HG02571 (cell line): Measurements from ENCODE around the gene NFIB.

Experiments used
- ATAC-seq: cut with Tn5 transposase; IDR thresholded peaks from one replicate; pipeline ENCODE4 v1.9.1; 2021; ENCODE audit warnings: mild to moderate bottlenecking, moderate library complexity; ENCODE audit not compliant: unreplicated experiment

Gene NFIB

DNA sequence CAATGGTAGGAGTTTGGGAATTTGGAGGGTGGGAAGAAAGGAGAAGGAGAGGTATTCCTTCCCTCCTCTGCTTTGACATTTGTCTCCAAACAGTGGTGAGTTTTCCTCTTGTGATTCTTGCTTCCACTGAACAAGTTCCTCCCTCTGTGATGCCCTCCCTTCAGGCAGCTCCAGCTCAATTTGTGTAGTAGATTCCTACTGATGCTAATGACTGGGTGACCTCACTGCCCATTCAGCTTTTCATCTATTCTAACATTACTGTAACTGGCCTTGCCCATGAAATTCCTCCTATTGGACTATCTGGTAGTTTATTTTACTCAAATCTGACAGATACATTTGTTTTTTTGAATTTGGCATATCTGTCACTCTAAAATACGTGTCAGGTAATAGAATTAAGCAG is 121.4 kb downstream of the NFIB start:
- no peak for ATAC-seq

DNA sequence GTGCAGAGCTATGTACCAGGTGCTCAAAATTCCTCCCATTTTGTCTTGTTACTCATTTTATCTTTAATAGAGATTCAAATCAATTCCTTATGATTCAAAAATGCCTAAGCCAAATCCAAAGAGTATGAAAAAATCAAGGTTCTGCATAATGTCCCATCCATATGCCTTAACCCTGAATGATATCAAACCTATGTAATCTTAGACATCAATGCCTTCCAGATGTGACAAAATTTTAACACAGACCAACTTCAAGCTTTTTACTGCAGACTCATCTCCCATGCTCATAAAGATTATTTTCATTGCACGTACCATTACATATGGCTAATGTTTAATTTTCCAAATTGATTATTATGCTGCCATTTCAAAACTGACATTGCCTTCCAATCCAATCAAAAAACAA is 122.4 kb downstream of the NFIB start:
- ATAC-seq: no peak

DNA sequence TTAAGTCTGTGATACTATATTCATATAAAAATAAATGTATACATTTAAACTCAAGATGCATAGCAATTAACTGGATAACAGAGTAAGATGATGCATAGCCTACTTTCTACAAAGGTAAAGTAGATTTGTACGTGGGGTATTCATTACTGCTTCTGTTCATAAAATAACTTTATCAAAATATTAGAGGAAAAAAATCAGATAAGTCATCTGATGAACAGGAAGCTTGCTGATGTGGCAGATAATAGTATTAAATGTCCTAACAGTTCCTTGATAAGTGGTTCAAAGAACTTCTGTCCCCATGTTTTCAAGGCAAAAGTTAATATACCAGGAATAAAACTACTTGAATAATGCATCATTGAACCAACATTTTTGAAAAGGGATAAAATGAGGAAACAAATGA is 123.7 kb downstream of the NFIB start:
- no peak for ATAC-seq

DNA sequence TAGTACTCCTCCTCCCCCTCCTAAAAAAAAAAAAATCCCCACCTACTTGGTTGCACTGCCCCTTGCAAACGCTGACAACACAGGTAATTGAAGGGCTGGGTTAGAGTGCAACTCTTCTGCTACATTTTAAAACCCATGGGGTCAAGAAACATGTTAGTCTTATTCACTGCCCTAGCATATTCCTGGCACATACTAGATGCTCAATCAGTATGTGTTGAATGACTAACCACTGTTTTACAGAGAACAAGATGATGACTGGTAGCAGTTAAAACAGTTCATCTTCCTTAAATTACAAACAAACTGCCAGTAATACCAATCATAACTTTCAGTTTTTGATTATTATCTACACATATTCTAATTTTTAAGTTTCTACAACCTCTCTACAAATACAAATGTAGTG is 124.4 kb downstream of the NFIB start:
- ATAC-seq: no peak

DNA sequence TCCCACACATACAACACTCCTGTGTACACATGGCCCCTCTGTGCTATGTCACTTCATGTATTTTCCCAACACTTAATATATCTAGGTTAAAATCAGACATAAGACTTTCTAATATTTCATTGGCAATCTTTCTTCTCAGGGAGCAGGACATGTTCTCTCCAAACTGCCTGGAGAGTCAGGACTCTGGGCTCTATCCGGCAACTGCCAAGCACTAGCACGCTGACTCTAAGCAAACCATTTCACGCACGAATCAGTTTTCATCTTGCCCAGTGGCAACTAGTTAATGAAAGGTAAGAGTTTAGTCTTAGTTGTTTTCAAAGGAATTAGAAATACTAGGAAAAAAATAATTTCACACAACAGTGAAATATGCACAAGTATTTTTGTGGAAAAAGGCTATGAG is 124.8 kb downstream of the NFIB start:
- ATAC-seq: no peak

DNA sequence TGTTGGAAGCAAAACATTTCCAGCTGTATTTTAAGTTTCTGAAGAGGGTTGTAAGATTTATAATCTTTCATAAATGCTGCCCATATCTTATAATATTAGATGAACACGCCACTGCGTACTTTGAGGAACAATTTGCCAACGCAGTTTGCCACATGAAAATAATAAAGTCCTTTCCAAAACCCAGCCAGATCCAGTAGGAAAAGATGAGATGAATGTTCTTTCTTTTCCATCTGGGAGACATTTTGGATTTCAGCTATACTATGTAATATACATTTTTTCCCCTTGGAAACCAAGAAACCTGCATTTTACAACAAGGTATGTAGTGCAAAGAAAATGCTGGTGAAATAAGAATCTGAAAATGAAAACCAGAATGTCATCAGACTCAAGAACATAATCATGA is 125.4 kb downstream of the NFIB start:
- no peak for ATAC-seq

DNA sequence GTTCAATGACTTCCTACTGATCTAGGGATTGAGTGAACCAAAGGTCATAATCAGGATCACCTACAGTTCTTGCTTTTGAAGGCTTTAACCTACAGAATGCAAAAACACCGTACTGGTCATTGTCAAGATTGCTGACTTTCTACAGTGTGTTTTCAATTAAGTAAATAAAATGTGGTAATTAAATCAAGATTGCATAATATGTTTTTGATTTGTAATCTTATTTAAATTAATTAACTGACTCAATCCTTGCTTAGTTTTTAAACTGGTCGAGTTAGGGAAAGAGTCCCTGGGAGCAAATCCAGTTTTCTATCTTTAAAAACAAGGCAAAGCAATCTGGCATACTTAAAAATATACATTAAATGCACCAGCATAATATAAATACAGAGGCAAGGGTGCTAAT is 125.9 kb downstream of the NFIB start:
- no peak for ATAC-seq

DNA sequence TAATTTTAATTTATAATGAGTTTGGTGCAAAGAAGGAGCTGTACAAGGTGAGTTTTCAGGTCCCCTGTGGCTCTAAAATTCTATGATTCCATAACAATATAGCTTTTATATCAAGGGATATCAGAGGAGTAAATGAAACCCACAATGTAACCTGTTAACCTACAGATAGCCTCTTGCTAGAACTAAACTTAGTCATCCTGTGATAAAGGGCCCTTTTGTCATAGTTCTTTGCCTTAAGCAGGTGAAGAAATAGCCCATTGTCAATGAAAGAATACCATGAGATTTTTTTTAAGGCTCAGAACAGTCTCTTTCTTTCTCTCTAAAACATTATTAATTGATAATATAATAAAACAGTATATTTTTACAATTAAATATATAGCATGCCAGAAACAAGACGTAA is 127.8 kb downstream of the NFIB start:
- no peak for ATAC-seq

DNA sequence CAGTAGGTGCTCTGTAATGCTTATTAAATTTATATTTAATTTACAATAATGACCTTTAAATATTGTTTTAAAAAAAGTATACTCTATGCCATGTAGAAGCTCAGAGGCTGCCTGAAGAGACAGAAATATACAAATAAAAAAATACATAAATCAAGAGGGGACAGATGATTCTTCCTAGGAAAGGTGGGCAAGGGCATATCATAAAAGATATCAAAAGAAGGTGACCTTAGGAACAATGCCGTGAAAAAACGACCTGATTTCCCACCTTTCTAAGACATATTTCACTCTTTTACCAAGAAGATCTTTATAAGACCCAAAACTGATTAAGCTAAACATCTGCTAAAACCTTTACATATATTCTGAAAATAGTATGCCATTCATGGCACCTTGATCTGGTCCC is 128.9 kb downstream of the NFIB start:
- no peak for ATAC-seq

DNA sequence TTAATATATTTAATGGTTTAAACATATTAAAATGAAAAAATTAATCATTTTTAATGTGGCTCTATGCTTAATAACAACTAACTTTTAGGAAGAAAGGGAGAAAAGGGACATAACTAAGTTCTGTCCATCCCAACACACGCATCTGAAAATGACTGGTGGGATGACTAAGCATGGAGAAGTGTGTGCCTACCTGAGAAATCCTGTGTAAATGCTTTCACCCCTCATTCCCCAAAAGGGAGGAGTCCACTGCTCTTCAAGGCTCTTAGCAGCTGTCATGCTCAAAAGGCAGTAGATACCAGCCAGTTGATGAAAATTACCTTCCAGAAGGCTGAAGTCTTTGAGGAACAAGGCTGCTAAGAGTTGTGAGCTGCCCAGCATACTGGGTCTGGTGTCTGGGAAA is 130.9 kb downstream of the NFIB start:
- no peak for ATAC-seq

DNA sequence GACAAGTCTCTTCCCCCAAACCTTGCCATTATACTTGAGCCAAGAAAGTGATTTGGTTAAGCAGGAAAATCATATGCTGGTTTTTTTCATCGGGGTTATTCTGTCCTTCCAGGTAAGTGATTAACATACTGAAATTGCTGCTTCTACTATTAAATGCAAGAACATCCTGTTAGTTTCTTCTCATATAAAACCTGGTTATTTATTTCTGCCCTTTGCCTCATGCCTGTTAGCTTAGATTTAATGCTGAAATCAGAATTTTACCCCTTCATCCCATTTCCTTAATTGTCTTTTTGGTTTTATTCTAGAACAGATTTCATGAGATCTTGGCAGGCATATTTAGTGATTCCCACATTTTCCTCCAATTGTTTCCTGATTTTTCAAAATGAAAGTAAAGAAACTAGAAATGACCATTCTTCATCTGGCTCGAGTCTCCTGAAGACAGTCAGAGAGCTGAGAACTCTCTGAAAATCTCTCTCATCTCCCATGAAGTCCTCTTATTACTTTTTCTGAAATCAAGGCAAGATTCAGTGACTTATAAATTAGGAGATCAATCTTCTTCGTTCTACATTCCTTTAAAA is 132.9 kb downstream of the NFIB start:
- ATAC-seq: no peak

DNA sequence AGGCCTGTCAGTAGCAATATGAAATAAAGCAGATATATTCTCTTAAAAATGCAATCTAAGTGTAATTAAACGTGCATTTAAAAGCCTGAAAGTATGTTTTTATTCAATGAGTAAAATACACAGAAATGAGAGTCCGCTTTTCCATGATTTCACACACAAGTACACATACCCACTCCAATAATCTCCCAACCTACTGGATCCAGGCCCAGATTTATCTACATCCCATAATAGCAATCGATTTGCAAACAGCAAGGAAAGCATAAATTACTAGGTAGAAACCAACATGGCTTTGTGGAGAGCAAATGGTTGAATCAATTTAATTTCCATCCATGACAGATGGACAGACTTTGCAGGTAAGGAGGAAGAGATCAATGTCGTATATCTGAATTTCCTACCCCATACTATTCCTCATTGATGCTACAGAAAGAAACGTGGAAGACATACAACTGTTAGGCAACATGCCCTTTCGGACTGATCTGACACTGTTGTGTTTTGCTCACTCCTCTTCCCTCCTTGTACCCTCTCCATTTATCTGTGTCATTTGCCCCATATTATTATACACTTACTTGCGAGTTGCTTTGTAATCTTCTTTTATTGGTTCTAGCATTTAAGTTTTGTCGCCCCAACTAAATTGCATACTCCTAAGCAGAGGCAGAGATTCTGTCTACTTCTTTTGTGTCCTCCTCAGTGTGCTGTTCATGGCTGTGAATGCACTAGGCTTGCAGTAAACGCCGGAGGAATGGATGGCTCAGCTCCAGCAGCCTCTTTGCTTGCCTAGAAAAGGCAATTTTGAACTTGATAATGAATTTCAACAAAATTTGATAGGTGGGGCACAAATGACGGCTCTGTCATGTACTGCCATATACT is 133.6 kb downstream of the NFIB start:
- no peak for ATAC-seq

DNA sequence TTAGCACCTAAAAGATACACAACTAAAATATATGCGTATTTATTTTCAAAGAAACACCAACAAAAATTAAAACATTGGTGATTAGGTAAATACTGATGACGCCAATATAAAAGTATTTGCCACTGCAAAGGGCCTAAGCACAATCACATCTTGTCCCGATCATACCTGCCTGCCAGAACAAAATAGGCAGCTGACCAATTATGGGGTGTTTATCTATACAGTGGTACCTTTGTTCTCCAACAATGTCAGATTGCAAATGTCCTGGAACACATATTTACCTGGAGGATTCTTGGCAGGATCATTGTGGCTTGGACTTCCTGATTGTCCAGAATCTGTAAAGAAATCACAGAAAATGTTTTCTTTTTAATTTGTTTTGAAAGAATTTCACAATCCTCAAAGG is 134.5 kb downstream of the NFIB start:
- ATAC-seq: no peak

DNA sequence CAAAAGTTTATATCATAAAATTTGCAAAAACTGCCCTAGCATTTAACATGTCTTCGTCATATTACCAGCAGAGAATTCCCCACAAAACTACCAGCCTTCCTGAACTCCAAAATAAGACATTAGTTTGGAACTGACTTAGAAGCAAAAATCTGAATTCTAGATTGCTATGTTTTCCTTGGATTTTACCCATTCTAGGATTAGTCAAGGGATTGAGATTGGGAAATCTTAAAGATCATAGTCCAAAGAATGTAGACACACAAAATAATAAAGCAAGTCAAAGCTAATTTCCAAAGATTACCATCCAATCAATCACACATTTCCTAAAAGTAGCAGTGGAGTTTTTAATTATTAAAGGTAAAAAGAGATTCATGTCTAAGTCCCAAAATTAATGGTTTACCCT is 138.2 kb downstream of the NFIB start:
- no peak for ATAC-seq

DNA sequence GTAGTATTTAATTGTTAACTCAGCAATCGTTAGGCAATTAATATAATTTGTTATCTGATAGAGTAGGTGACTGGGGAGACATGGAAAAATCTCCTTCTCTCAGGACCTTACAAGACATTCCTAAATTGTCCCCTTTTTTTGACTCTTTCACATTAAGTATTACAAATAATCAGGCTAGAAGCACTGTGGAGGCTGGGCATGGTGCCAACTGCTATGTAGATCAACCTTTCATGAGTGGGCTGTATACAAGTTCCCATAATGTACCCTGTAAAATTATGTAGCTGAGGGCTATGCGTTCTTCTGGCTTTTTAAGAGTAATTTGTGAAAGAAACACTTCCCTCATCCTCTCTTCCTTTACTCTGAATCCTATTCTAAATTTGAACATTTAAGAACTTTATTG is 140.2 kb downstream of the NFIB start:
- ATAC-seq: no peak

DNA sequence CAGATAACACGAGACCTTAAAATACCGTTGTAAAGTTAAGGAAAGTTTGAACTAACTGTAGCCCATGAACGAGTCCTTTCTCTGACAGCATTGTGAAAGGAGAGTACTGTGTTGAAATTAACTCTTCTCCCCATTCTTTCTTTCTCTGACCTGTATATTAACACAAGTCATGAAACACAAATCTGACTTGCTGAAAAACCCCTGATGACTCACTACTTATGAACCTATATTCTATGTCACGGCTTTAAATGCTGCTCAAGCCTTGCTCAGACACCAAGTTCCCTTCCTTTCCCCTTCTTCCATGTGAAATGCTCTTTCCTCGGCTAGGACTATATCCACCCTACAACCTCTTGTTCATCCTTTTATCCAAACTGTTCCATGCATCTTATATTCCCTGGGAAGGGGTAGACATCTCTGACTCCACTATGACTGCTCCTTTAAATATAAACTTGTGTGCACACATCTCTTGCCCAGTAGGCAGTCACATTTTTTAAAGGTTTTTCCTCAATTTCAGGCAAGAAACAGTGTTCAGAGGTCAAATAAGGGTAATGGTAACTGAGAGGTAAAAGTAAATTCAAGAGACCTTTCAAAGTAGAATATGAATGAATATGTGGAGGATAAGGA is 142.9 kb downstream of the NFIB start:
- ATAC-seq: no peak

DNA sequence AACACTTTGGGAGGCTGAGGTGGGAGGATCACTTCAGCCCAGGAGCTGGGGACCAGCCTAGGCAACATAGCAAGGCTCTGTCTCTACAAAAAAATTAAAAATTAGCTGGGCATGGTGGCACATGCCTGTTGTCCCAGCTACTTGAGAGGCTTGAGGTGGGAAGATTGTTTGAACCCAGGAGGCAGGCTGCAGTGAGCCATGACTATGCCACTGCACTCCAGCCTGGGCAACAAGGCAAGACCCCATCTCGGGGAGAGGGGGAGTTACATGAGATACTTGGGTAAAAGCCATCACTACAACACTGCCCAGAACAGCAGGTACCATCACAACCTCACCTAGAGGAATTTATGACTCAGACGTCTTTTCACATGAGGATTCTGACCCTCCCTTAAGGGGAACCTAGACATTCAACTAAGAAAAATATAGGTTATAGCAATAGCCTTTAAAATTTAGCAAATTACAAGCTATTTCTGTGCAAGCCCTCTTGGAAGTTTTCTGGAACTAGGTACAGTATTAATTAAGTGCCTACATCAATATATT is 143.5 kb downstream of the NFIB start:
- ATAC-seq: no peak

DNA sequence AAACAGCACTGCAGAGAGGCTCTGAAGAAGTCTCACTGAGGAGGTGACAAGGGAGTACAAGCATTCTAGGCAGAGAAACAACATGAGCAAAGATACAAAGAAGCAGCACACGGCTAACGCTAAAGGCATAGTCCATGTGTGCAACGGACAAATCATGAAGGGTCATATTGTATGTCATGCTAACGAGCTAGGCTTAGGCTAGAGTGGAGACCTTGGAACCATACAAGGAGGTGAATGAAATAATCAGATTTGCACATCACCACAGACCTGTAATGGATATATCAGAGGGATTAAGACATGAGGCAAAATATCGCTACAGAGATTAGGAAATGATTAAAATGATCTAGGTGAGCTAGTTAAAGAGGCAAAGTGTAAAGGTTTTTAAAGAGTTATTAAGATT is 145.6 kb downstream of the NFIB start:
- ATAC-seq: no peak

DNA sequence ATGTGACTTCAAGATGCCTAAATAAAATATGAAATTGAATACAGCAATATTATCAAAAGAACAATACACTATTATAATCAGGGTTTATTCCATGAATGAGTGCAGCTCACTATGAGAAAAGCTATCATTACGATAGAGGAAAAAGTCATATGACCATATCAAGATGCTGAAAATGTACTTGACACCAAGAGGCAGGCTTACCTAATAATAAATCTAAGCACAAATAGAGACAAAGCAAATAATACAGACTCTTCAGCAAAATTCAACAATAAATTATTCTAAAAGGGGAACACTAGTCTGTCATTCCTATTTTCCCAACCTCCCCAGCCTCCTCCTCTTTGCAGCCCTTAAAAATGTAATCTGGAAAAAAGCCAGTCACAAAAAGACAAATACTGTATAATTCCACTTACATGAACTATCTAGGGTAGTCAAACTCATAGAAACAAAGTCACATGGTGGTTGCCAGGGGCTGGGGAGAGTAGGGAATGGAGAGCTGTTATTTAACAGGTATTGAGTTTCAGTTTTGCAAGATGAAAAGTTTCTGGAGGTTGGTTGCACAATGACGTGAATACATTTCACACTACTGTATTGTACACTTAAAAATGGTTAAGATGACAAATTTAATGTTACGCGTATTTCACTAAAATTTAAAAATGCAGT is 148.4 kb downstream of the NFIB start:
- ATAC-seq: no peak

DNA sequence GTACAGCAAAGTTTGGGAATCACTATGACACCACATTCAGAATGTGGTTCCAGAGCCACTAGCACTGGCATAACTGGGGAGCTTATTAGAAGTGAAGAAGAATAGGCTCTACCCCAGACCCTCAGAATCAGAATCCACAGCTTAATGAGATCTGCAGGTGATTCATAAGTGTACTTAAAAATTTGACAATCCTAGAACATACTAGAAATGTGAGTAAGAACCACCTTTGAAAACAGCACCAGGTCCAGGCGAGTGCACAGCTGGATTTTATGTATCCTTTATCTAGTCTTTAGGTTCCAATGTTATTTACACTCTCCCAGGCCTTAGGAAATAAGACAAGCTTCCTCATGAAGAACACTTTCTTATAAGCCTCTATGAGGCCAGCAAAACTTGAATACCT is 149.0 kb downstream of the NFIB start:
- ATAC-seq: no peak

DNA sequence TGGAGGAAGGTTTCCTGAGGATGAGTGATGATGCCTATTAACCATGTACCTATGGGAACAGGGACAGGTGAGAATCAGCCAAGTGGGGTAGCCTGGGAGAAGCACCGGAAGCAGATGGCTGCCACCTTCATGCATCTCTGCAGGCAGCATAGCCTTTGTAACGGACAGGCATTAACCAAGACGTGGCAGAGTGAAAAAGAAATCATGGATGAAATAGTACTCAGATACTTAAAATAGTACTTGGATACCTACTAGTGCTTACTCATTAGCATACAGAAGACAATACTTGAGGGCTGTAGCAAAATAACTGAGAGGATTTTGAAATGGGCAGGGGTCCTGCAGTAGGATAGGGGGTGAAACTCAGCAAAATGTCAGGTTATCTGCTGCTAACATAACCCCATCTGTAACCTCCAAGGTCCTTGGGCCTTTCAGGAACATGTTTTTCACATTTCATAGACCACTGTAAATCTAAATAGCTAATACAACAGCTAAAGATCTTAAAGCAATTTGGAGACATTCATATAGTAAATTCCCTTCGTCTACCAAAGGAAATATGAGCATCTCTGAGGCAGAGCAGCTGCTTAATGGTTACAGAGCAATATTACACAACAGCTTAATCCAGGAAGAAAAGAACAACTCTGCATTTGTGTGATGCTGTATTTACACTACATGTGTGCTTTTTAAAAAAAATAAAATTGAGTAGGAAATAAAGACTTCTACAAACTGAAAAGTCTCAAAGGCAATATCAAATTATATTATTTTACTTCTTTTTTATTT is 154.3 kb downstream of the NFIB start:
- ATAC-seq: no peak
